ENCODE results near the gene PTPRN2.

PTPRN2 gene

GRCh38 chr7:157575777-157576176, 1011.8 kb downstream of the PTPRN2 start:
- H3K79me1 ChIP-seq (ENCODE audit: low read length), result no peaks in the 10 kb centered on the region
- no peak overlapping the region for H3K4ac ChIP-seq (ENCODE audit: low read depth, low read length)
- no peaks in the 10 kb centered on the region for H3K36me3 ChIP-seq (ENCODE audit: control insufficient read depth, insufficient read depth, low read length)
- no peak overlapping the region for H4K5ac ChIP-seq (ENCODE audit: low read length)
- no peak overlapping the region for H3K4me2 ChIP-seq (ENCODE audit: low read length)
- no peak for DNase-seq
- no peak overlapping the region for H2BK120ac ChIP-seq (ENCODE audit: low read depth, low read length)
- no peak overlapping the region for H3K4me3 ChIP-seq (ENCODE audit: low read length)
- H3K9ac ChIP-seq (ENCODE audit: low read length), result no peak overlapping the region
- H2BK5ac ChIP-seq (ENCODE audit: low read length), result no peak overlapping the region
- no peak overlapping the region for H4K8ac ChIP-seq (ENCODE audit: low read depth, low read length)
- H3K27ac ChIP-seq (ENCODE audit: low read depth, low read length), result no peak overlapping the region
- no peaks in the 10 kb centered on the region for H3K4me1 ChIP-seq (ENCODE audit: control insufficient read depth, low read depth, low read length)
- no CpG with 5 or more reads among the region's 5 CpGs for WGBS (ENCODE audit: extremely low coverage, insufficient coverage, low lambda C conversion rate)
- H2BK15ac ChIP-seq (replicated peaks; ENCODE audit: low read depth), result no peak overlapping the region
- H2AK5ac ChIP-seq (ENCODE audit: low read length), result no peak overlapping the region
- H3K56ac ChIP-seq (ENCODE audit: low read length), result no peak overlapping the region
- no peaks in the 10 kb centered on the region for H3K79me2 ChIP-seq (ENCODE audit: control insufficient read depth, insufficient read depth, low read length)
- no peak overlapping the region for H3K23ac ChIP-seq (ENCODE audit: low read length)
- H3K18ac ChIP-seq (ENCODE audit: low read length), result no peak overlapping the region
- H3K27me3 ChIP-seq (ENCODE audit: insufficient read depth, low read length, poor library complexity), result no peaks in the 10 kb centered on the region

GRCh38 chr7:157574914-157575586, 1012.6 kb downstream of the PTPRN2 start:
- Histone ChIP-seq H3K18ac (ENCODE audit: low read length) (no peak overlapping the region), H3K56ac (ENCODE audit: low read length) (no peak overlapping the region), H4K5ac (ENCODE audit: low read length) (no peak overlapping the region), H3K27me3 (ENCODE audit: insufficient read depth, low read length, poor library complexity) (no peaks in the 10 kb centered on the region), H2BK120ac (ENCODE audit: low read depth, low read length) (no peak overlapping the region), H2BK5ac (ENCODE audit: low read length) (no peak overlapping the region), H3K4me3 (ENCODE audit: low read length) (no peak overlapping the region), H3K23ac (ENCODE audit: low read length) (no peak overlapping the region), H3K4me1 (ENCODE audit: control insufficient read depth, low read depth, low read length) (no peaks in the 10 kb centered on the region), H3K27ac (ENCODE audit: low read depth, low read length) (no peak overlapping the region), H2AK5ac (ENCODE audit: low read length) (no peak overlapping the region), H3K9ac (ENCODE audit: low read length) (no peak overlapping the region), H3K79me1 (ENCODE audit: low read length) (no peaks in the 10 kb centered on the region), H3K79me2 (ENCODE audit: control insufficient read depth, insufficient read depth, low read length) (no peaks in the 10 kb centered on the region), H4K8ac (ENCODE audit: low read depth, low read length) (no peak overlapping the region), H2BK15ac (replicated peaks; ENCODE audit: low read depth) (no peak overlapping the region), H3K36me3 (ENCODE audit: control insufficient read depth, insufficient read depth, low read length) (no peaks in the 10 kb centered on the region), H3K4me2 (ENCODE audit: low read length) (no peak overlapping the region), H3K4ac (ENCODE audit: low read depth, low read length) (no peak overlapping the region)
- no peak for DNase-seq
- no CpG with 5 or more reads among the region's 15 CpGs for WGBS (ENCODE audit: extremely low coverage, insufficient coverage, low lambda C conversion rate)

- Histone ChIP-seq H3K27me3 (ENCODE audit: insufficient read depth, low read length, poor library complexity) (no peaks in the 10 kb centered on the region), H2BK120ac (ENCODE audit: low read depth, low read length) (no peak overlapping the region), H3K23ac (ENCODE audit: low read length) (no peak overlapping the region), H3K27ac (ENCODE audit: low read depth, low read length) (no peak overlapping the region), H3K4ac (ENCODE audit: low read depth, low read length) (no peak overlapping the region), H2BK15ac (replicated peaks; ENCODE audit: low read depth) (no peak overlapping the region), H3K4me2 (ENCODE audit: low read length) (no peak overlapping the region), H2AK5ac (ENCODE audit: low read length) (no peak overlapping the region), H2BK5ac (ENCODE audit: low read length) (no peak overlapping the region), H3K9ac (ENCODE audit: low read length) (no peak overlapping the region), H3K18ac (ENCODE audit: low read length) (no peak overlapping the region), H3K4me3 (ENCODE audit: low read length) (no peak overlapping the region), H3K79me2 (ENCODE audit: control insufficient read depth, insufficient read depth, low read length) (no peaks in the 10 kb centered on the region), H4K5ac (ENCODE audit: low read length) (no peak overlapping the region), H3K79me1 (ENCODE audit: low read length) (no peaks in the 10 kb centered on the region), H3K56ac (ENCODE audit: low read length) (no peak overlapping the region), H3K36me3 (ENCODE audit: control insufficient read depth, insufficient read depth, low read length) (no peaks in the 10 kb centered on the region), H3K4me1 (ENCODE audit: control insufficient read depth, low read depth, low read length) (no peaks in the 10 kb centered on the region), H4K8ac (ENCODE audit: low read depth, low read length) (no peak overlapping the region)
- WGBS (ENCODE audit: extremely low coverage, insufficient coverage, low lambda C conversion rate), result no CpG with 5 or more reads among the region's 24 CpGs
- DNase-seq, result no peak
Measured at GRCh38 chr7:157574120-157574825, 1013.4 kb downstream of the PTPRN2 start.

- H2AK5ac ChIP-seq (ENCODE audit: low read length), result no peak overlapping the region
- H2BK5ac ChIP-seq (ENCODE audit: low read length), result no peak overlapping the region
- H3K4me2 ChIP-seq (ENCODE audit: low read length), result no peak overlapping the region
- no peak overlapping the region for H4K8ac ChIP-seq (ENCODE audit: low read depth, low read length)
- no peaks in the 10 kb centered on the region for H3K27me3 ChIP-seq (ENCODE audit: insufficient read depth, low read length, poor library complexity)
- H3K56ac ChIP-seq (ENCODE audit: low read length), result no peak overlapping the region
- H3K27ac ChIP-seq (ENCODE audit: low read depth, low read length), result no peak overlapping the region
- H3K79me2 ChIP-seq (ENCODE audit: control insufficient read depth, insufficient read depth, low read length), result no peaks in the 10 kb centered on the region
- no peak overlapping the region for H3K23ac ChIP-seq (ENCODE audit: low read length)
- no peak for DNase-seq
- no peak overlapping the region for H3K4ac ChIP-seq (ENCODE audit: low read depth, low read length)
- H3K4me3 ChIP-seq (ENCODE audit: low read length), result no peak overlapping the region
- no peaks in the 10 kb centered on the region for H3K36me3 ChIP-seq (ENCODE audit: control insufficient read depth, insufficient read depth, low read length)
- no peak overlapping the region for H2BK15ac ChIP-seq (replicated peaks; ENCODE audit: low read depth)
- no peak overlapping the region for H4K5ac ChIP-seq (ENCODE audit: low read length)
- H3K79me1 ChIP-seq (ENCODE audit: low read length), result no peaks in the 10 kb centered on the region
- H3K9ac ChIP-seq (ENCODE audit: low read length), result no peak overlapping the region
- no CpG with 5 or more reads among the region's 5 CpGs for WGBS (ENCODE audit: extremely low coverage, insufficient coverage, low lambda C conversion rate)
- no peaks in the 10 kb centered on the region for H3K4me1 ChIP-seq (ENCODE audit: control insufficient read depth, low read depth, low read length)
- H2BK120ac ChIP-seq (ENCODE audit: low read depth, low read length), result no peak overlapping the region
- H3K18ac ChIP-seq (ENCODE audit: low read length), result no peak overlapping the region
Measured at GRCh38 chr7:157573244-157573643, 1014.4 kb downstream of the PTPRN2 start.

GRCh38 chr7:157572622-157573021, 1015.0 kb downstream of the PTPRN2 start:
- WGBS (ENCODE audit: extremely low coverage, insufficient coverage, low lambda C conversion rate), result no CpG with 5 or more reads among the region's 14 CpGs
- Histone ChIP-seq H3K79me2 (ENCODE audit: control insufficient read depth, insufficient read depth, low read length) (no peaks in the 10 kb centered on the region), H3K36me3 (ENCODE audit: control insufficient read depth, insufficient read depth, low read length) (no peaks in the 10 kb centered on the region), H3K9ac (ENCODE audit: low read length) (no peak overlapping the region), H3K4ac (ENCODE audit: low read depth, low read length) (no peak overlapping the region), H2AK5ac (ENCODE audit: low read length) (no peak overlapping the region), H3K27ac (ENCODE audit: low read depth, low read length) (no peak overlapping the region), H3K4me3 (ENCODE audit: low read length) (no peak overlapping the region), H2BK120ac (ENCODE audit: low read depth, low read length) (no peak overlapping the region), H3K79me1 (ENCODE audit: low read length) (no peaks in the 10 kb centered on the region), H3K27me3 (ENCODE audit: insufficient read depth, low read length, poor library complexity) (no peaks in the 10 kb centered on the region), H3K56ac (ENCODE audit: low read length) (no peak overlapping the region), H2BK5ac (ENCODE audit: low read length) (no peak overlapping the region), H3K4me2 (ENCODE audit: low read length) (no peak overlapping the region), H2BK15ac (replicated peaks; ENCODE audit: low read depth) (no peak overlapping the region), H4K8ac (ENCODE audit: low read depth, low read length) (no peak overlapping the region), H3K18ac (ENCODE audit: low read length) (no peak overlapping the region), H4K5ac (ENCODE audit: low read length) (no peak overlapping the region), H3K23ac (ENCODE audit: low read length) (no peak overlapping the region), H3K4me1 (ENCODE audit: control insufficient read depth, low read depth, low read length) (no peaks in the 10 kb centered on the region)
- DNase-seq, result no peak
